SK-N-SH (cell line): ENCODE results near the gene CCDC87.

Source experiments
- ELF1 ChIP-seq: IDR thresholded peaks from 2 replicates; pipeline ENCODE4 v1.4.0; 2012
- EZH2phosphoT487 ChIP-seq: fragments of 200-600 bp; sonication (generic); IDR thresholded peaks from 2 replicates; pipeline ENCODE4 v1.6.1; 2017; ENCODE audit warnings: low read depth, mixed run types, mild to moderate bottlenecking, antibody characterized with exemption, moderate library complexity, borderline replicate concordance
- JUND ChIP-seq: IDR thresholded peaks from 2 replicates; pipeline ENCODE4 v1.4.0; 2012
- NFIC ChIP-seq: IDR thresholded peaks from 2 replicates; pipeline ENCODE4 v1.4.0; 2012; ENCODE audit warnings: borderline replicate concordance
- POLR2AphosphoS5 ChIP-seq: IDR thresholded peaks from 2 replicates; pipeline ENCODE4 v1.6.1; 2012; ENCODE audit warnings: low read depth, low read length
- RCOR1 ChIP-seq: fragments of 150-350 bp; IDR thresholded peaks from 2 replicates; pipeline ENCODE4 v1.6.1; 2017; ENCODE audit warnings: antibody characterized with exemption, low read length
- RXRA ChIP-seq: IDR thresholded peaks from 2 replicates; pipeline ENCODE4 v1.4.0; 2012; ENCODE audit warnings: low read depth, mild to moderate bottlenecking, borderline replicate concordance
- SMC3 ChIP-seq: IDR thresholded peaks from 2 replicates; pipeline ENCODE4 v1.6.1; 2012; ENCODE audit warnings: low read depth, low read length, improper control_type of control experiment
- YY1 ChIP-seq: IDR thresholded peaks from 2 replicates; pipeline ENCODE4 v1.4.0; 2012; ENCODE audit warnings: low read depth, mild to moderate bottlenecking
- TF ChIP-seq, protein P1 (sequence below): fragments of 200-600 bp; sonication (generic); IDR thresholded peaks from 2 replicates; pipeline ENCODE4 v1.6.1; 2017; ENCODE audit warnings: antibody characterized with exemption, mild to moderate bottlenecking, moderate library complexity
- TF ChIP-seq, protein P2 (sequence below): IDR thresholded peaks from 2 replicates; pipeline ENCODE4 v1.6.1; 2012; ENCODE audit warnings: mild to moderate bottlenecking, low read depth, low read length, moderate library complexity
- TF ChIP-seq, protein P3 (sequence below): IDR thresholded peaks from 2 replicates; pipeline ENCODE4 v1.4.0; 2012; ENCODE audit warnings: low read depth, borderline replicate concordance
- TF ChIP-seq, protein P4 (sequence below): fragments of 150-350 bp; IDR thresholded peaks from 2 replicates; pipeline ENCODE4 v1.6.1; 2016; ENCODE audit warnings: mild to moderate bottlenecking, low read depth, low read length

DNA sequence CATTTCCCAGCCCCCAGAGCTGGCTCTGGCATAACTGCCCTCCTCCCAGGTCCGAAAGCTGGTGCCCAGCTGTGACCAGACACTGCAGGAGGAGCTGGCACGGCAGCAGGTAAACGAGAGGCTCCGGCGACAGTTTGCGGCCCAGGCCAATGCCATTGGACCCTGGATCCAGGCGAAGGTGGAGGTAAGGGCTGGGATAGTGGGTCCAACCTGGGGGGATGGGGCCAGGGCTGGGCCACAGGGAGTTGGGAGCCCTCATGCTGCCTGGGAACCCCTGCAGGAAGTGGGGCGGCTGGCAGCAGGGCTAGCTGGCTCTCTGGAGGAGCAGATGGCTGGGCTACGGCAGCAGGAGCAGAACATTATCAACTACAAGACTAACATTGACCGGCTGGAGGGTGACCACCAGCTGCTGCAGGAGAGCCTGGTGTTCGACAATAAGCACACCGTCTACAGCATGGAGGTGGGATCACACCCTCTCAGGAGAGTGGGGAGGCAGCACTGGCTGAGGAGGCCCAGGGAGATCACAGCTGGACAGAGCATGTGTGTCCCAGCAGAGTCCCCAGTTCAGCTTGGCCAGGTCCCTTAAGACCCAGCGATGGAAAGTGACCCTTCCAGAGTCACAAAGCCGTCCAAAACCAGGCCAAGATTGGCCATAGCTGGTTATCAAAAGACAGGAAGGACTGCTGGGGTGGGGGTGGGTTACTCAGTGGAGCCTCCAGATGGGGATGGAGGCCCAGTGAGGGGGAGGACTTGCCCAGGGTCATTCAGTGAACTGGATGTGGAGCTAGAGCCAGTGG, 31.5 kb downstream of the CCDC87 start:
- TF ChIP-seq, protein P1, sequence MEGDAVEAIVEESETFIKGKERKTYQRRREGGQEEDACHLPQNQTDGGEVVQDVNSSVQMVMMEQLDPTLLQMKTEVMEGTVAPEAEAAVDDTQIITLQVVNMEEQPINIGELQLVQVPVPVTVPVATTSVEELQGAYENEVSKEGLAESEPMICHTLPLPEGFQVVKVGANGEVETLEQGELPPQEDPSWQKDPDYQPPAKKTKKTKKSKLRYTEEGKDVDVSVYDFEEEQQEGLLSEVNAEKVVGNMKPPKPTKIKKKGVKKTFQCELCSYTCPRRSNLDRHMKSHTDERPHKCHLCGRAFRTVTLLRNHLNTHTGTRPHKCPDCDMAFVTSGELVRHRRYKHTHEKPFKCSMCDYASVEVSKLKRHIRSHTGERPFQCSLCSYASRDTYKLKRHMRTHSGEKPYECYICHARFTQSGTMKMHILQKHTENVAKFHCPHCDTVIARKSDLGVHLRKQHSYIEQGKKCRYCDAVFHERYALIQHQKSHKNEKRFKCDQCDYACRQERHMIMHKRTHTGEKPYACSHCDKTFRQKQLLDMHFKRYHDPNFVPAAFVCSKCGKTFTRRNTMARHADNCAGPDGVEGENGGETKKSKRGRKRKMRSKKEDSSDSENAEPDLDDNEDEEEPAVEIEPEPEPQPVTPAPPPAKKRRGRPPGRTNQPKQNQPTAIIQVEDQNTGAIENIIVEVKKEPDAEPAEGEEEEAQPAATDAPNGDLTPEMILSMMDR, result no peak
- TF ChIP-seq, protein P2, sequence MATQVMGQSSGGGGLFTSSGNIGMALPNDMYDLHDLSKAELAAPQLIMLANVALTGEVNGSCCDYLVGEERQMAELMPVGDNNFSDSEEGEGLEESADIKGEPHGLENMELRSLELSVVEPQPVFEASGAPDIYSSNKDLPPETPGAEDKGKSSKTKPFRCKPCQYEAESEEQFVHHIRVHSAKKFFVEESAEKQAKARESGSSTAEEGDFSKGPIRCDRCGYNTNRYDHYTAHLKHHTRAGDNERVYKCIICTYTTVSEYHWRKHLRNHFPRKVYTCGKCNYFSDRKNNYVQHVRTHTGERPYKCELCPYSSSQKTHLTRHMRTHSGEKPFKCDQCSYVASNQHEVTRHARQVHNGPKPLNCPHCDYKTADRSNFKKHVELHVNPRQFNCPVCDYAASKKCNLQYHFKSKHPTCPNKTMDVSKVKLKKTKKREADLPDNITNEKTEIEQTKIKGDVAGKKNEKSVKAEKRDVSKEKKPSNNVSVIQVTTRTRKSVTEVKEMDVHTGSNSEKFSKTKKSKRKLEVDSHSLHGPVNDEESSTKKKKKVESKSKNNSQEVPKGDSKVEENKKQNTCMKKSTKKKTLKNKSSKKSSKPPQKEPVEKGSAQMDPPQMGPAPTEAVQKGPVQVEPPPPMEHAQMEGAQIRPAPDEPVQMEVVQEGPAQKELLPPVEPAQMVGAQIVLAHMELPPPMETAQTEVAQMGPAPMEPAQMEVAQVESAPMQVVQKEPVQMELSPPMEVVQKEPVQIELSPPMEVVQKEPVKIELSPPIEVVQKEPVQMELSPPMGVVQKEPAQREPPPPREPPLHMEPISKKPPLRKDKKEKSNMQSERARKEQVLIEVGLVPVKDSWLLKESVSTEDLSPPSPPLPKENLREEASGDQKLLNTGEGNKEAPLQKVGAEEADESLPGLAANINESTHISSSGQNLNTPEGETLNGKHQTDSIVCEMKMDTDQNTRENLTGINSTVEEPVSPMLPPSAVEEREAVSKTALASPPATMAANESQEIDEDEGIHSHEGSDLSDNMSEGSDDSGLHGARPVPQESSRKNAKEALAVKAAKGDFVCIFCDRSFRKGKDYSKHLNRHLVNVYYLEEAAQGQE, result no peak
- TF ChIP-seq, protein P3, sequence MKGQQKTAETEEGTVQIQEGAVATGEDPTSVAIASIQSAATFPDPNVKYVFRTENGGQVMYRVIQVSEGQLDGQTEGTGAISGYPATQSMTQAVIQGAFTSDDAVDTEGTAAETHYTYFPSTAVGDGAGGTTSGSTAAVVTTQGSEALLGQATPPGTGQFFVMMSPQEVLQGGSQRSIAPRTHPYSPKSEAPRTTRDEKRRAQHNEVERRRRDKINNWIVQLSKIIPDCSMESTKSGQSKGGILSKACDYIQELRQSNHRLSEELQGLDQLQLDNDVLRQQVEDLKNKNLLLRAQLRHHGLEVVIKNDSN, result no peak
- TF ChIP-seq NFIC (no peak), POLR2AphosphoS5 (no peak), EZH2phosphoT487 (no peak), RXRA (no peak), SMC3 (no peak), RCOR1 (no peak), YY1 (no peak), ELF1 (no peak), JUND (no peak)
- TF ChIP-seq, protein P4, sequence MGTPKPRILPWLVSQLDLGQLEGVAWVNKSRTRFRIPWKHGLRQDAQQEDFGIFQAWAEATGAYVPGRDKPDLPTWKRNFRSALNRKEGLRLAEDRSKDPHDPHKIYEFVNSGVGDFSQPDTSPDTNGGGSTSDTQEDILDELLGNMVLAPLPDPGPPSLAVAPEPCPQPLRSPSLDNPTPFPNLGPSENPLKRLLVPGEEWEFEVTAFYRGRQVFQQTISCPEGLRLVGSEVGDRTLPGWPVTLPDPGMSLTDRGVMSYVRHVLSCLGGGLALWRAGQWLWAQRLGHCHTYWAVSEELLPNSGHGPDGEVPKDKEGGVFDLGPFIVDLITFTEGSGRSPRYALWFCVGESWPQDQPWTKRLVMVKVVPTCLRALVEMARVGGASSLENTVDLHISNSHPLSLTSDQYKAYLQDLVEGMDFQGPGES, result no peak
